ENCODE data around the gene HARBI1. TPM values are rescaled to one million over a fixed set of nuclear protein-coding genes. Genes with fewer than 3 reads are reported as not detected.

Gene HARBI1
- total and polyA plus RNA-seq, 9 of the 15 experiments (the other 6 are each of a cell fraction or from before 2014, with no cell fraction given), result 3.5 to 8.4 (median 5.5) TPM

DNA sequence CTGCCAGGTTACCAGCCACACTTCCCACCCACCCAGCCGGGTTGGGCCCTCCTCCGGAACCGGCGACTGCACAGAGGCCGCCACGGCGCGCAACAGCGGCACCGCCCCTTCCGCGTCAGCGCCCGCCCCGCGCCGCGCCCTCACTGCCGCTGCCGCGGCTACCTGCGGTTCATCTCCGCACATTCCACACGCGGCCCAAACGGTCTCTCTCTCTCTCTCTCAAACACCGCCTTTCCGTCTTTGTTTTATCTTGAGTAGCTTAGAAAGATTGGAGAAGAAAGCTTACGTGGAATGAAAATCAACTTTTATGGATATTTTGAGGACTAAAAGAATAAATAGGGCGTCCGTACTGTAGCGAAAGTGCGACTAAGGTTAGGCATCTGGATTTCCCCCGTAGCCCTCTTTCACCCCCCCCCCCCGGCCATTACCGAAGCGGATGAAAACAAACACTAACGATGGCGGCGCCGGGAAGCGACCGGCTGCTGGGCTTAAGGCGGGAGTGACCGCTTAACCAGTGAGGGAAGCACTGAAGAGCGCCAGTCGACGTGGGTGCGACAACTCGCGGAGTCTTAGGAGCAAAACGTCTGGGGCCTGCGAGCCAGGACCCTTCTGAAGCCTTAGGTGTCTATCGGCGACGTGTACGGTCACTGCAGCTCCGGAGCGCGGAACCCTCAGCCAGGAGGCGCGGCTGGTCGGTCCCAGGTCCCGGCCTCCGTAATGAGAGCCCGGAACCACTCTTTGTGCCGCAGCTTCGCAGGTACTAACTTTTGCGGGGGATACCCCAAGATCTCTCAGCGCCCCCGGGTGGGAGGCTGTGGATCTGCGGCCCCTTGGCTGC lies at the start of gene HARBI1, which contains the start of gene ATG13 (continued):
- no peak for TF ChIP-seq RNF219 (CRISPR knock-in tag; IDR thresholded peaks at IDR 0.05)
- no peak for TF ChIP-seq SIRT6 (IDR thresholded peaks at IDR 0.05; ENCODE audit: low read depth, low read length)
- TF ChIP-seq ATF3 (IDR thresholded peaks at IDR 0.05), result no peak; the same call in 1 of the 2 replicates
- no peak for TF ChIP-seq ATF3 (CRISPR knock-in tag; conservative IDR thresholded peaks at IDR 0.05)
- TF ChIP-seq PML (IDR thresholded peaks at IDR 0.05; ENCODE audit: low read length), result peak; percentile 67
- no peak for TF ChIP-seq TEAD2 (tag; IDR thresholded peaks at IDR 0.05)
- TF ChIP-seq HMG20B (CRISPR knock-in tag; IDR thresholded peaks at IDR 0.05), result no peak
- TF ChIP-seq, protein P1, sequence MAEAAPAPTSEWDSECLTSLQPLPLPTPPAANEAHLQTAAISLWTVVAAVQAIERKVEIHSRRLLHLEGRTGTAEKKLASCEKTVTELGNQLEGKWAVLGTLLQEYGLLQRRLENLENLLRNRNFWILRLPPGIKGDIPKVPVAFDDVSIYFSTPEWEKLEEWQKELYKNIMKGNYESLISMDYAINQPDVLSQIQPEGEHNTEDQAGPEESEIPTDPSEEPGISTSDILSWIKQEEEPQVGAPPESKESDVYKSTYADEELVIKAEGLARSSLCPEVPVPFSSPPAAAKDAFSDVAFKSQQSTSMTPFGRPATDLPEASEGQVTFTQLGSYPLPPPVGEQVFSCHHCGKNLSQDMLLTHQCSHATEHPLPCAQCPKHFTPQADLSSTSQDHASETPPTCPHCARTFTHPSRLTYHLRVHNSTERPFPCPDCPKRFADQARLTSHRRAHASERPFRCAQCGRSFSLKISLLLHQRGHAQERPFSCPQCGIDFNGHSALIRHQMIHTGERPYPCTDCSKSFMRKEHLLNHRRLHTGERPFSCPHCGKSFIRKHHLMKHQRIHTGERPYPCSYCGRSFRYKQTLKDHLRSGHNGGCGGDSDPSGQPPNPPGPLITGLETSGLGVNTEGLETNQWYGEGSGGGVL (CRISPR knock-in tag; IDR thresholded peaks at IDR 0.05), result no peak
- no peak for TF ChIP-seq IRF1 (CRISPR knock-in tag; IDR thresholded peaks at IDR 0.05; ENCODE audit: borderline replicate concordance)
- no peak for TF ChIP-seq ZC3H4 (CRISPR knock-in tag; IDR thresholded peaks at IDR 0.05; ENCODE audit: borderline replicate concordance)
- 0 out of 2 replicates have a peak, but pooled peaks have one; percentile 31 for TF ChIP-seq KLF16 (IDR thresholded peaks at IDR 0.05)
- 0 out of 2 replicates have a peak, but pooled peaks have one; percentile 50 for TF ChIP-seq ATF2 (CRISPR knock-in tag; IDR thresholded peaks at IDR 0.05)
- TF ChIP-seq ZBTB1 (CRISPR knock-in tag; IDR thresholded peaks at IDR 0.05; ENCODE audit: borderline replicate concordance, low read depth), result peak; percentile 46; the same call in 1 of the 2 replicates
- TF ChIP-seq KDM2B (CRISPR knock-in tag; IDR thresholded peaks at IDR 0.05), result no peak
- TF ChIP-seq HES1 (IDR thresholded peaks at IDR 0.05; ENCODE audit: low read depth), result no peak
- no peak for TF ChIP-seq HIVEP1 (CRISPR knock-in tag; IDR thresholded peaks at IDR 0.05)
- TF ChIP-seq, protein P2, sequence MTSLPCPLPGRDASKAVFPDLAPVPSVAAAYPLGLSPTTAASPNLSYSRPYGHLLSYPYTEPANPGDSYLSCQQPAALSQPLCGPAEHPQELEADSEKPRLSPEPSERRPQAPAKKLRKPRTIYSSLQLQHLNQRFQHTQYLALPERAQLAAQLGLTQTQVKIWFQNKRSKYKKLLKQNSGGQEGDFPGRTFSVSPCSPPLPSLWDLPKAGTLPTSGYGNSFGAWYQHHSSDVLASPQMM (CRISPR knock-in tag; IDR thresholded peaks at IDR 0.05), result no peak
- peak; percentile 76; the same call in 1 of the 2 replicates for TF ChIP-seq DIDO1 (tag; IDR thresholded peaks at IDR 0.05; ENCODE audit: low read depth)
- TF ChIP-seq L3MBTL2 (IDR thresholded peaks at IDR 0.05), result peak; percentile 64

All from K562 (cell line).